GM12873 (cell line): Measurements from ENCODE around the gene ZSCAN4.

Experiments
- CTCF ChIP-seq: IDR thresholded peaks from 2 replicates; pipeline ENCODE4 v1.5.1; 2012; ENCODE audit warnings: low read depth, mild to moderate bottlenecking, moderate library complexity, low read length, control low read depth; ENCODE audit not compliant: insufficient read depth; ENCODE audit errors: missing control alignments

Gene ZSCAN4

GRCh38 chr19:57668635-57669034, at the start of gene ZSCAN4:
TSS of gene ZSCAN4 (plus strand) at chr19:57668935. CDS start at chr19:57676146, 7,211 bp downstream.
- no peak for TF ChIP-seq CTCF

DNA sequence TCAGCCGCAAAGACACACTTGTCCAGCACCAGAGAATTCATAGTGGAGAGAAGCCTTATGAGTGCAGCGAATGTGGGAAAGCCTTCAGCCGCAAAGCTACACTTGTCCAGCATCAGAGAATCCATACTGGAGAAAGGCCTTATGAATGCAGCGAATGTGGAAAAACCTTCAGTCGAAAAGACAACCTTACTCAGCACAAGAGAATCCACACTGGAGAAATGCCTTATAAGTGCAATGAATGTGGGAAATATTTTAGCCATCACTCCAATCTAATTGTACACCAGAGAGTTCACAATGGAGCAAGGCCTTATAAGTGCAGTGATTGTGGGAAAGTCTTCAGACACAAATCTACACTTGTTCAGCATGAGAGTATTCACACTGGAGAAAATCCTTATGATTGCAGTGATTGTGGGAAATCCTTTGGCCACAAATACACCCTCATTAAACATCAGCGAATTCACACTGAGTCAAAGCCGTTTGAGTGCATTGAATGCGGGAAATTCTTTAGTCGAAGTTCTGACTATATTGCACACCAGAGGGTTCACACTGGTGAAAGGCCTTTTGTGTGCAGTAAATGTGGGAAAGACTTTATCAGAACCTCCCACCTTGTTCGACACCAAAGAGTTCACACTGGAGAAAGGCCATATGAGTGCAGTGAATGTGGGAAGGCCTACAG, 47.9 kb upstream of the ZSCAN4 start:
- TF ChIP-seq CTCF = no peak

GRCh38 chr19:57623091-57623490, 45.6 kb upstream of the ZSCAN4 start:
- no peak for TF ChIP-seq CTCF

DNA sequence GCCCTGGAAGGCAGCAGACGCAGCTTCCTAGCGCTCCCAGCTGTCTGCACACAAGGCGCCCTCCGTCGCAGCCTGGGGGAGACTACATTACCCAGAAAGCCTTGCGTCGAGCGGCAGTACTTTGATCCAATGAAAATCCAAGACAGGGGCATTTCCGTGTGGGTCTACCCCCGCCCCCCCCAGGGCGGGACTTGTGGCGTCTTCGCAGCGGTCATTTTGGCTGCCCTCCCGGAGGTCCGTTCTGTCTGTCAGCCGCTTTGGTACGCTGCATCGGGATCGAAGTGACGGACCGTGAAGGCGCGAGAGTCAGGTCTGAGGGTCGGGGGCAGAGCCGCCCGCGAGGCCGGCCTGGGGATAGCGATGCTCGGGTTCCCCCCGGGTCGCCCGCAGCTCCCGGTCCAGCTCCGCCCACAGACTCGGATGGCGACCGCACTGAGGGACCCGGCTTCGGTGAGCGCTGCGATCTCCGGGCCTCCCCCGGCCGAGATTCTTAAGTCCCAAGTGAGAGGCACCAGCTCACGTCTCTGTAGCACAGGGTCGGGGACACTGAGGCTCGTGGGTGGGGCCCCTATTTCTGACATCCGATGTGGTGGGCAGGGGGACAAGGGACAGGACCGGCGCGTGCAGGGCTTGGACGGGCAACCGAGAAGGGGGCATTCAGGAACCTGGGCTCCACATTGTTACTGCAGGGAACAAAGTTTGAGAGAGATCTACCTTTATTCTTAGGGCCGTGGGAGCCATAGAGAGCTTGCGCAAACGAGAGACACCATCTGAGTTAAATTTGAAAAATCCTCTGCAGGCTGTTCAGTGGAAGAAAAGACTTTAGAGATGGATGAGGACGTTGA, 35.5 kb upstream of the ZSCAN4 start, which contains the start of gene ZNF211:
TSS of gene ZNF211 (plus strand) at position 182 of the 845 bp plus-strand sequence. CDS start at position 361, 179 bp downstream.
- no peak for TF ChIP-seq CTCF

GRCh38 chr19:57633832-57634131, 35.0 kb upstream of the ZSCAN4 start:
- TF ChIP-seq CTCF = no peak

- TF ChIP-seq CTCF = no peak
Measured at GRCh38 chr19:57637379-57637778, 31.4 kb upstream of the ZSCAN4 start.

- no peak for TF ChIP-seq CTCF
Measured at GRCh38 chr19:57641715-57642234, 27.0 kb upstream of the ZSCAN4 start.
